Suppressor macrophage (primary cell): ENCODE data around the gene DCHS2.
A peak's percentile ranks its signal among the peaks of the same experiment; 100 is the strongest.

Experiments
- DNase-seq, 4 experiments: peaks; one replicate each; pipeline ENCODE4 v3.0.0-alpha.2; 2020 to 2022

DCHS2 gene

DNA sequence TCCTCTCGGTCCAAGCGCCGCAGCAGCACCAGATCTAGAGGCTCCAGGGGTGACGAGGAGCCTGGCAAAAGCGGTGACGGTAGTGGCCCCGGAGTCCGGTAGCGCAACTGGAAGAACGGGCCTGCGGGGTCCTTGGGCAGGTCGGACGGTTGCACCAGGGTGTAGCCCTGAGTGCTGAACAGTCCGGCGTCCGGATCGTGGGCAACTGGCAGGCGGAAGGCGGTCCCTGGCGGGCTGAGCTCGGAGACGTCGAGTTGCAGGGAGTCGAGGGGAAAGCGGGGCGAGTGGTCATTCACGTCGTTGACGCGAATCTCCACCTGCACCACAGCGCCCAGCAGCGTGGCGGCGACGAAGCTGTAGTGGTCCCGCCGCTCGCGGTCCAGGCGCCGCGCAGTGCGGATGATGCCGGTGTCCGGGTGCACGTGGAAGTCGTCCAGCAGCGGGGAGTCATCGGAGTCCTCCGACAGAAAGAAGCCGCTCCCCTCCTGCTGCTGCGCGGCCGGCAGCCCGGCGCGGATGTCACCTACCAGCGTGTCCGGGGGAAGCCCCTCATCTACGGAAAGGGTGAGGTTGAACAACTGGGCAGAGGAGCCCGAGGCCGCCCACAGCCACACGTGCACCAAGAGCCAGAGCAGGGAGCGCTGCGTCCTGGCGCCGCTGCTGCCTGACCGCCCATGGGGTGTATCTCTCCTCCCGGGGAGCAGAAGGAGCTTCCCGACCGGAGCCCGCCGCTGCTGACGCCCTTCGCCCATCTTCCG lies 837 bp downstream of the DCHS2 start:
- DNase-seq, result peak in 2 of 4 experiments; percentile 4 to 6

DNA sequence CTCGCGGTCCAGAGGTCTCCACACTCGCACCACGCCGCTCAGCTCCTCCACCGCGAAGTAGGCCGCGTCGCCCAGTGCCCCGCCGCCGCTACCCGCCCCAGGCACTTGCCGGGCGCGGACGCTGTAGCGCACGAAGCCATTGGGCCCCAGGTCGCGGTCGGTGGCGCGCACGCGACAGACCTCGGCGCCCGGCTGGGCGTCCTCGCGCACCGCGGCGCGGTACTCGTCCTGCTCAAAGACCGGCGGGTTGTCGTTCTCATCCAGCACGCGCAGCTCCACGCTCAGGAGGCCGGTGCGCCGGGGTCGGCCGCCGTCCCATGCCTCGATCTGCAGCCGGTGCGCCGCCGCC lies 1.4 kb downstream of the DCHS2 start:
- peak in 1 of 4 experiments; percentile 5 for DNase-seq

DNA sequence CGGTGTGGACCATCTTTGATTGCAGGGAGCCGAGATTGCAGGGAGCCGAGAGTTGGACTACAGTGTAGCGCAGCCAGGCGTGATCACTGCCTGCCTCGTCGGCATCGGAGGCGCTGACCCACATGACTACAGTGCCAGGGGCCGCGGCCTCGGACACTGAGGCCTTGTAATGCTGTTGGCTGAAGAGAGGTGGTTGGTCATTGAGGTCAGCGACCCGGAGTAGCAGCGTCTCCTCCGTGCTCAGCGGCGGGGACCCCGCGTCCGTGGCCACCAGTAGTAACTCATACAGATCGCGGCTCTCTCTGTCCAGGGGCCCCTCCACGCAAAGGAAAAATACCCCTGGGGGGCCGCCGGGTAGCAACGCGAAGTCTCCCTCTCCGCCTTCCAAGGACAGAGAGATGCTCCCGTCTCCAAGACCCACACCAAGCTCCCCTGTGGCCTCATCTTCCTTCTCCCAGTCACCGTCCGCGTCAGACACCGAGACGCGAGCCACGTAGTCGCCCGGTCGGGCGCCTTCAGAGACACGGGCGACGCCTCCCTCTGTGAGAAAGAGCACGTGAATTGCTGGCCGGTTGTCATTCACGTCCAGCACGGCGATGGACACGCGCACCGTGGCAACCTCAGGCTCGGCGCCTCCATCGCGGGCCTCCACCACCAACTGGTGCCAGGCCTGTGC lies 1.9 kb downstream of the DCHS2 start:
- no peak for DNase-seq

DNA sequence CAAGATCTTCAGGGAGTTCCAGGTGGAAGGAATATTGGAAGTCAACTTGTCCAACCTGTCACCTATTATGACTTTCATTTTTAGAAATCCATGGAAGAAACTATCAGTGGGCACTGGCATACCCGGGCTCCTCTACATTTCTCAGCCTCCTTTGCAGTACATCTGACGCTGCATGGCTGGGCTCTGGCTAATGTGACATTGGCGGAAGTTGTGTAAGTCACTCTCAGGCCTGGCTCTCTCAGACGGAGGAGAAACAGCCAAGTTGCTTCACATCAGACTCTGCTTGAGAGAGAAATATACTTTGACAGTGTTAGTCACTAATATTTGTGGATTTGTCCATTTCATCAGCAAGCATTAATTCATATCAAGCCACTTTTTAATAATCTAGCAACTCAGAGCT lies 4.5 kb downstream of the DCHS2 start:
- DNase-seq, result no peak

DNA sequence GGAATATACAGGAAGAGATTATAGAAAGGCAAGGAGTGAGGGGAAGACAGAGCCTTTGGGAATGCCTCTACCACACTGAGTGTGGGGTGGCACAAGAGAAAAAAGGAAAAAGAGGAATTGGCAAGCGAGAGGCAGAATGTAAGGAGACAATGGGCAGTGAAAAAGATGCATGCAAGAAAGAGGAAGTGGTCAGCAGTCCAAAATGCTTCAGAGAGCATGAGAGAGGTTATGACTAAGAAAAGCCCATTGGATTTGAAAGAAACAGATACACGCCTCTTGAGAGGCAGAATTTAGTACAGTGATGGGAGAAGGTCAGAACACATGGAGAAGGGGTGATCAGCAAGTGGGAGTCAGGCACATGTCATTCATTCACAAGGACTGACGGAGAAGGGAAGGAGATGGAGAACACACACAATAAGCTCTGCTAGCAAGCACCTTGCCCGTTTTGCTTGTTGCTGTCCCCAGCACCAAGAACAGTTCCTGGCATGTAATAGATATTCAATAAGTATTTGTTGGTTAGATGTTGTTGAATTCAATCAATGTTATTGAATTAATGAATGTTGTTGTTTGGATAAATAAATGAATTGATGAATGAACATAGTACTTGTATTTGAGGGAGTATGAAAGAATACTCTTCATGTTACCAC lies 6.3 kb downstream of the DCHS2 start:
- peak; percentile 17 to 61 (median 38) for DNase-seq

DNA sequence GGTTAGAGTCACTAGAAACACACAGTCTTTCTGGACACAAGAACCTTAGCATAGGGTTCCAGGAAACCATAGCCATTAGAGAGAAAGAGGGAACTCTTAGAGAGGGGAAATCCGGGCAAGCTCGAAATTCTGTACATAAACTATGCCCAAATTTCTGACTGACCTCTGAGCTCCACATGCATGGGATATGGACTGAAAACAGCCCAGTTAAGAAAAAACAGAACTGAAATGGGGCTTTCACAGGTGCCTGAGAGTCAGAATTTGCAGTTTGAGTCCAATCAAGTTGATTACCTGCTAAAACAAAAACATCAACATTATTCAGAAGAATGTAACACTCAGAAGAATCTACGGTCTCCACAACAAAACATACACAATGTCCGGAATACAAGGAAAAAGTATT lies 13.1 kb downstream of the DCHS2 start:
- no peak for DNase-seq

DNA sequence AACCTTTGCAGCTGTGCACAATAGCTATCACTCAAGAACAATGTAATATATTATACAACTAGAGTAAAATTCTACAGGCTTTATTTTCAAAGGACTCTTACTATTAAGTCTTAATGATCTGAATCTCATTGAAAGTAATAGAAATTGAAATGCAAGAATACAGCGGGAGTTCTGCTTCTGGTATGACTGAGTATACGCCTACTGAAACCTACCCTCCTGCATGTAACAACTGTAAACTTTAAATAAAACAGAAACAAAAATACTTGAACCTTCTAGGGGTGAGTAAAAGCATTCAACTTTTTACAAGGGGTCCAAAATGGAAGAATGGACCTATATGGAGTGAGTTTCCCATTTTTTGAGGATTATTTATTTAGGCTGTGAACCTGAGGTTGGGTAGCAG lies 13.5 kb downstream of the DCHS2 start:
- no peak for DNase-seq

DNA sequence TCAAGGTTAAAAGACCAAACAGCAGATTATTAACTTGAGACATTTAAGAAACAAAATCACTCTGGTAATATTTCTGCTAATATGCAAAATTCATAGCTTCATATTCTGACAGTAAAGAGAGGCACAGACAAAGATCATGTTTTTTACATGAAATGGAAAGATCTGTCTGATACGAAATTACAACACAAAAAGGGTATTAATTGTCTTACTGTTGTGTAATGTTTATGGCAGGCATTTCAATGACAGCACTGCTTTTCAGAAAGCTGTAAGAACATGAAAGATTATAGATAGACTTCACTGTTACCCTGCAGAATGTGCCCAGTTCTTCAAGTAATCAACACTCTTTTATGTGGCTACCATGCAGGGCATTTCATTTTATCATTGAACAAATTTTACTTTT lies 15.4 kb downstream of the DCHS2 start:
- no peak for DNase-seq

DNA sequence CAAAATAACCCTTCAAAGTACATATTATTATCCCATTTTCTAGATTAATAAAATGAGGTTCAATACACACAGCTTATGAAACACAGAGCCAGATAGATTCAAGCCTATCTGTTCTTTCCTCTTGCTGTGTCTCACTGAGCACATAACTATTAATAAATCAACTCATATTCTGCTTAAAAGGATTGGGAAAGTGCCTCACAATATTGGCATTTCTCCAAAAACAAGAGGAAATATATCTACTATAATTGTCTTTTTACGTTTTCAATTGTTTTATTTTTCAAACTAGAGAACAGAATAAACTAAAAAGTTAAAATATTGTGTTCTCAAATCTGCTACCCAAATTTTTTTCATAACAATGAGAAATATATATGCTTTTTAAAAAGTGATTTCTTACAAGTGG lies 15.8 kb downstream of the DCHS2 start:
- no peak for DNase-seq

DNA sequence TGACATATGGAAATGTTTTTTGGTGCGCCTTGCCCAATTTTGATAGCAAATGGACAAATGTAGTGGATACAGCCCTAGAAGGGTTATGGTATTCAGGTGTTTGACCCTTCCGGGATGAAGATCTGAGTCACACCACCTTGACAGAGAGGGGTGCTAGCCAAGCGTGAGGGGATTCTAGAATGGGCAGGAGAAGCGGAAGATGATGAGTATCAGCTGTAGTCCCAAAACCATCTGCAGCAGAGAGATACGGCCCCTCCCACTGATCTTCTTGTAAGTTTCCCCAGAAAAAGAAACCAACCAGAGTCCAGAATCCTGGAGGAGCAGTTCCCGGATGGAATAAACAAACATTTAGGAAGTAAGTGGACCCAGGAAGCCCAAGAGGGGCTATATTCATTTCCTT lies 18.1 kb downstream of the DCHS2 start:
- no peak for DNase-seq

DNA sequence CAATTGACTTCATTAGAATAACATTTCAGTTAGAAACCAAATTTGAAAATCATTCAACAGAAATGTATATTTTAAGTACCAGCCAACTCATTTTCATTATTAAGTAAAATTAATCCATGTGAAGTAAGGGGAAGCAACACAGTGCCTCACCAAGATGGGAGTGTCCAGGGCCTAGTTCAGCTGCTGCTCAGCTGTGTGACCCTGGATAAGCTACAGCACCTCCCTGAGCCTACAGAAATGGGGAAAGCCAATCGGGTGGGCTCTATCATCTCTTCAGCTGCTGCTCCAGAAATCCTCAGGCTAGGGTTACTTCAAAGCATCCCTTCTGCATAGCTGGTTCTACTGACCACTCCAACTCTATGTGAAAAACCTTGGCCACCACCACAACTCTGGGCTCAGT lies 18.7 kb downstream of the DCHS2 start:
- no peak for DNase-seq

DNA sequence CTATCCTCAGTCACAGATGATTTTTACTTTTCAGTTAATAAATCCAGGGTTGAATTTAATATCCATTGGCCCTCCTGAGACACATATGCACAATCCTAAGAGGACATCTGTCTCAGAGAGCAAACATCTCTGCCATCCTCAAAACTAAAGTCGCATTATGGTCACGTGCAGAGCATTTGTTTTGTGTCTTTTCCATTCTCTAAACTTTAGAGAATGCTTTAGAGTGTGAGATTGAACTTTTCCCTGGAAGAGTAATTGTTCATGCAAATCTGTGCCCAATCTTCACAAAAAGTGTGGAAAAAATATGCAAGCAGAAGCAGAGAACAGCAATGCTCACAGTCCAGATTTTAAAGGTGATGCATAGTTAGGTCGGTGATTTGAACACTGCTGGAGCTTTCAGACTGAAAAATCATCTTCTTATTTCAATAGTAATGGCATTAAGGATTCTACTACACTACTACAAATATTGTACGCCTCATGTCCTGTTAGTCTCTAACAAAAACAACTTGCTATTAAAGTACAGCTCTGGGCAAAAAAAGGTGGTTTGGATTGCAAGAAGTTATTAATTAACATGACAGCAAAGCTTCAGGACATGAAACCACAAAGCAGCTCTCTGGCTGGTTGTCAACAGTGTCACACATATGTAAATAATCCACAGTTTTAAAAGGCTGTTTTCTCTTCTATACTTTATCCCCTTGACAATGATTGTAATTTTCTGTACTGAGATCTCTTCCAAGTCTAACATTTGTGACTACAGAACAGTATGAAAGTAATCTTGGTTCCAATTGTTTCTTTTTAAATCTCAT lies 19.9 kb downstream of the DCHS2 start:
- DNase-seq, result no peak

DNA sequence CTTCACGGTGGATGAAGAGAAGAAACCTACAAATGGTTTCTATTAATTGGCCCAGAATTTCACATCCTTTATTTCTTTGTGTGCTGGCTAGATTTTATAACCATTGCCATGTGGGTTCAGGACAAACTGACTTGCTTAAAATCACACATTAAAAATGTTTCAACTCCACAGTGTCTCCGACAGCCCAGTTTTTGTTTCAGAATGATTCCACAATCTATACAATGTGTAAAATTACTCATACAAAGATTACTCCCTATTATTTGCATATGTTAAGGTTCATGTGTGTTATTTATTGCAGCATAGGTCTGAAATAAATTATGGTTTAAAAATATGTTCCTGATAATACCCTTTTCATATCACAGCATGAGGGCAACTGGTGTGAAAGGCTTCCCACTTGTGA lies 20.6 kb downstream of the DCHS2 start:
- DNase-seq, result no peak

DNA sequence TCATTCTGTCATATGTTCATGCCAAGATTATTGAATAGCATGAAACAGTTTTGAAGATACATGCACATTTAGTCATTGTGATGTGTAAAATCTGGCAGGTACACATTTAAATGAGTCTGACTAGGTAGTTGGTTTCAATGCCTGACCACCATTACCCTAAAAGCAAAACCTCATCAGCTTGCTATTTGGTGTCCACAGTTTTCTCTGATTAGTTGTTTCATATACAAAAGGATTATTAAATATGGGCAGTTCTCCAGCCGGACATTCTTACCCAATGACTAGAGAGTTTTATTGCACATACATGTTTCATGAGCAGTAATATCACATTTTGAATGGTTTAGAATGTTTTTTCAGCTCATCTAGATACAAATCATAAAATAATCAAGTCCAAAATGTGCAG lies 23.7 kb downstream of the DCHS2 start:
- no peak for DNase-seq

DNA sequence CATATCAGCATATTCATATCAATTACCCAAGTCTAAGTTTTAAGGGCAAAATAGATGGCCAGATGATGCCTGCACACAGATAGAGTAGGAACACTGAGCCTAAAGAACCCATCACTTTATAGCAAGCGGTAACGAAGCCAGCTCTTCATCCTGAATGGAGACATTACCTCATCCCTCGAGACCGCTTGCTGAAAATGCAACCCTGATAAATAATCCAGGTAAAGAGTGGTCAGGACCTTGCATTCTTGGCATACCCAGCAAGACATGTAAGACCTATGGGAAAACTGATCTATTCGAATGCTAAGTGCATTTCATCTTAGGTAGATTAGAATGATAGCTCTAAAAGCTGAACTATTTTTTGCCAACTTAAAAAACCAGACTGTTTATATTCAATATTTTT lies 25.3 kb downstream of the DCHS2 start:
- DNase-seq, result no peak

DNA sequence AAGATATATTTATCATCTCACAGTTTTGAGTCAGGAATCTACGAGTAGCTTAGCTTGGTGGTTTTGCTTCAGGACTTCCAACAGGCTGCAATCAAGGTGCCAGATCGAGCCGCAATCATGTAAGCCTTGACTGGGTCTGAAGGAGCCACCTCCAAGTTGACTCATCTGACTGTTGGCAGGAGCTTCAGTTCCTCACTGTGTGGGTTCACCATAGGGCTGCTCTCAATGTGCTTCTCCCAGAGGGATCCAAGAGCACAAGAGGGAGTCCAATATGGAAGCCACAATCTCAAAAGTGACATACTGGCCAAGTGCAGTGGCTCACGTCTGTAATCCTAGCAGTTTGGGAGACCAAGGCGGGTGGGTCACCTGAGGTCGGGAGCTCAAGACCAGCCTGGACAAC lies 26.5 kb downstream of the DCHS2 start:
- DNase-seq, result no peak

DNA sequence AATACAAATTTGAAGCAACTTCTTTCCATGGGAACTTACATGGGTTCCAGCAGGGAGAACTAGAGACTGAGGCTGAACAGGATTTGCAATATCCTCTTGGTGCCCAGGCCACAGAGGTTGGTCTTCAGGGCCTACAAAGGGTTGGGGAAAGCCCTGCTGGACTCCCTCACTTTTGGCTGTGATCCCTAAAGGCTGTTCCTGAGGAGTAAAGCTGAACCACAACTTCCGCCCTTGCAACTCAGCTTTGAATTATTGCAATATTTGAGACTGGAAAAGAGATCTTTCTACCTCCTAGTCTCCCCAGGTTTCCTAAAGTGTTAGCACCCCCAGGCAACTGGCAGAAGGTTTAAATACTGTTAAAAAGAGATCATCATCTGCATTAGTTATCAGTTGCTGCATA lies 26.9 kb downstream of the DCHS2 start:
- DNase-seq, result peak in 1 of 4 experiments; percentile 1

DNA sequence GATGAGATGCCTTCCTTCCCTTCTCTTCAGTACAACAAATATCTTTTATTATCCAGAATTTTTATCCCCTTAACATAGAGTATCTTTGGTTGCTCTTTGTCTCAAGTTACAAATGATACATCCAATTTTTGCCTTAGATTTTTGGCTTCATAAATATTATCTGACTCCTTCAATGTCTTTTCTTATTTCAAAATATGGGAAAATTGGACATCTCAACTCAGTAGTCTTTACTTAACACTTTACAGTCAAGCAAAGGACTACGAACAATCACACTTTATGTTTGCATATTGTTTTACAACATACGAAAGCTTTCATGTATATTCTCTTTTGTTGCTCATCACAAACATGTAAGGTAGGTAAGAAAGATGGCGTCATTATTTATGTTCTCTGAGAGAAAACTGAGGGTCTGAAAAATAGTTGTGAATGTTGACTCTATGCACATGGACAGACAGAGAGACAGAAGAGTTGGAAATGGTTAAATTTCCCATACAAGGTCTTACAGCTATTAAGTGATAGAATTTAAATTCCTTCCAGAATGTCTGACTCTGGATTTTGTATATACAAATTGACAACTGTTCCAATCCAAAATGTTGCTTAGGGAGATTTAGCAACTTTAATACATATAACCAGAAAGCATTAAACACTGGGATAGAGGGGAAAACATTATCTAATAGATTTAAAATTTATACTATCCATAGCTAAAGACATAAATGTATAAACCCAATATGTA lies 29.4 kb downstream of the DCHS2 start:
- no peak for DNase-seq

DNA sequence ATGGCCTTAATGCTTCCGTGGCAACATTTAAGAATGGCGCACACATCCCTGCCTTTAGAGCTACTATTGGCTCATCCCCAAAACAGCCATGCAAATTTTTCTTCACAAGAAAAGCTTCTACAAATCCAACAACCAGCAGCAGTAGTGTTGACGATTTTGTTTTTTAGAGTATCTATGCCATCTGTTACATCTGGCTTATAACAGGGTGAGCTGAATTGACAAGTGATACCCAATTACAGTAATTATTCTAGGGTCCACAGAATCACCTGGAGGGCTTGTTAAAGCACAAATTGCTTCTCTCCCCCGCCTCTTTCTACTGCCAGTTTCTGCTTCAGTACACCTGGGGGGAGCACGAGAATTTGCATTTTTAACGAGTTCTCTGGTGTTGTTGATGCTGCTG lies 34.1 kb downstream of the DCHS2 start:
- DNase-seq, result no peak

DNA sequence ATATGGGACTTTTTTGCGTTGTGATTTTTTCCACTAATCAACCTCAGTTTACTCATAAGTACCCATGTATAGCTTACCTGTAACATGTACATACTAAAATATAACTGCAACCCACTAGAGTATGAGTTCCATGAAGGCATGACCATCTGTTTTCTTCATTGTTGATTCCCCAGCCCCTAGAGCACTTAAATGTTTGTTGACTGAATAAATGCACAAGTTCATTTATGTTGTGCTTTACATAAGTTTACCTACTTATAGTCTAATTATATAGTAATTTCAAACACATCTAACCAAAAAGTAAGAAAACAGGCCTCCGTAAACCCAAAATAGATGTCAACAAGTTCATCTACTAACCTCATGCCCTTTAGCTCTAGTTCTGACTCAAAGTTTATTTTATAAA lies 34.7 kb downstream of the DCHS2 start:
- no peak for DNase-seq

DNA sequence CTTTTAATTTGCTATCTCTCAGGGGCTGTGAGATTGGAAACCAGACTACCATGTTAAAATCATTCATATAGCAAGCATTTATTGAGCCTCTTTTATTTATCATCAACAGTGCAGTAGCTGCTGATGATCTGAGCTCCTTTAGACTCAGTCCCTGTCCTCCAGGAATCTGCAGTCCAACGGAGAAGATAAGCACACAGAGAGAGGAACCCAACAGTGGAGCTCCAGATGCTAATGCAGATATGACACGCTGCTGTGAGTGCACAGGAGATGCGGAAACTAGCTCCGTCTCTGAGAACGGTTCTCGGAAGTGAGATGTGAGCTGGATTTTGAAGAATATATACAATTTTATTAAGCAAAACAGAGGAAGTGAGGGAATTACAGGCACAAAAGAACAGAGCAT lies 35.4 kb downstream of the DCHS2 start:
- DNase-seq, result no peak

DNA sequence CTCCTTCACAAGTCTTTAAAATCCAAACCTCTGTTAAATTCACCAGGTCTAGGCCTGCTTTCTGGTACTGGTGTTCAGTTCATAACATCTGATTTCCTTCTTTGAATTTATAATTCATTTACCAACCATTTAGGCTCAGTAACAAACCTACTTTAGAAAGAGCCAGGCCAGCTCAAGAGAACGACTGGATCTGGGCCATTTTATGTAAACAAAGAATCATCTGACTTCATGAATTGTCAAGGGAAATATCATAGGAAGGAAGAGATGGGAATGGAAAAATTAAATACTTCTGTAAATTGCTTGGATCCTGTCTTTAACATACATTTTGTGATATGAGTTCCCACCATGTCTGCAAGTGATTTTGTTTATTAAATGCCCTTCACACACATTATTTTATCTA lies 36.5 kb downstream of the DCHS2 start:
- DNase-seq, result no peak

DNA sequence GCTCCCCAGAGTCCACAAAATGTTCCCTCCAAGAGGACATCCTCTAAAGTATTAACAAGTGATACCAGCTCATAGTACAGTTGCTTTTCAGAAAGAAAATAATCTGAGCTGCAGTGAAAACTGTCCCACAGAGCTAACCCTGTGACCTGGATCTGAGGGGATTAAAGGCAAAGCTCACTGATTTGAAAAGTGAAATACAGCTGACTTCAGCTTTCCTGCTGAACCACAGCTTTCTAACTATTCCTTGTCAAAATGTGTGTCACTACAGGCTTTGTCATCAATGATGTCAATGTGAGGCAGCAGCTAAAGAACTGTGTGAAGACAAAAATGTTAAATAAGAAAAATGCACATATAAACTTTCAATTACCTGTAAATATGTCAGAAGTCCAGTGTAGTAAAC lies 36.9 kb downstream of the DCHS2 start:
- DNase-seq, result no peak
